HUES48 (cell line): Measurements from ENCODE around the gene SH2D2A.
"Not testable (repeated sequence)": the region's sequence is repeated elsewhere in the genome, so short reads cannot be mapped to it uniquely, and the experiment has no call there.

ENCODE experiments used
- H3K27ac ChIP-seq: one replicate; pipeline ENCODE4 v1.7.0; 2013; ENCODE audit warnings: low read depth, low read length, inconsistent platforms
- H3K27me3 ChIP-seq: 2 replicates; pipeline ENCODE4 v1.6.1; 2013; ENCODE audit warnings: mild to moderate bottlenecking, low read length; ENCODE audit not compliant: control insufficient read depth, insufficient read depth
- H3K36me3 ChIP-seq: 2 replicates; pipeline ENCODE4 v1.6.1; 2013; ENCODE audit warnings: low read length; ENCODE audit not compliant: control insufficient read depth, insufficient read depth
- H3K4me1 ChIP-seq: 2 replicates; pipeline ENCODE4 v1.6.1; 2013; ENCODE audit warnings: mild to moderate bottlenecking, low read length; ENCODE audit not compliant: control insufficient read depth, insufficient read depth
- H3K4me3 ChIP-seq: 2 replicates; pipeline ENCODE4 v1.5.1; 2013; ENCODE audit warnings: mild to moderate bottlenecking, low read depth, low read length
- H3K9ac ChIP-seq: 2 replicates; pipeline ENCODE4 v1.6.1; 2013; ENCODE audit warnings: mild to moderate bottlenecking, low read depth, low read length, moderate library complexity
- H3K9me3 ChIP-seq: 2 replicates; pipeline ENCODE4 v1.6.1; 2013; ENCODE audit warnings: low read length; ENCODE audit not compliant: control insufficient read depth, insufficient read depth

SH2D2A gene

DNA sequence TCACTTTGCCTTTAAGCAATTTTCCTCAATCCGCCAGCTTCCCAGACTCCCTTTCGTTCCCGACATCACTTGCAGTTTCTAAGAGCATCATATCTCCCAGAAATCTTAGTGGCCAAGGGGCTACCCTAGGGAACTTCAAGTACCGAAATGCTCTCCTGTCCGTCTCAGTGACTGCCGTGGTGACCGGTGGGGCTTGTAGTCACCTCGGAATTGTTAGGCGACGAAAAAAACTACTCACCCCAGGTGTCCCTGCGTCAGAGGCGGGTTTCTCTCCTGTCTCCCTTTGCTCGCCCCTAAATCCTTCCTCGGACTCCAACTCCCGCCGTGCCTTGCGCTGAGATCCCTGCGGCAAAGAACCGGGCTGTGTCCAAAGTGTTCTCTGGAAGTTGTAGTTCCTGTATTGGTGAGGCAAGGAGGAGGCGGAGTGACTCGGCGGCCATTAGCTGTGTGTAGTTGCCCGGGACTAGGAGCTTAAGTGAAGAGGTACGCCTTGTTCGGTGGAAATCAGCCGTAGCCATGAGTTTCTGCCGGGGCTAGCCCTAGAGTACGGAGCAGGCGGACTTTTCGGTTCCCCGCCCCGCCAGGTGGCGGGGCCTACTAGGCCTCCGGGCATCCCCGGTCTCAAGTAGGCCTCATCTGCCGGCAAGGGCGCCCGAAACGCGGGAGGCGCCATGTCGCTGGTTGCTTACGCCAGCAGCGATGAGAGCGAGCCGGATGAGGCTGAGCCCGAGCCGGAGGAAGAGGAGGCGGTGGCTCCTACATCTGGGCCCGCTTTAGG lies 49.4 kb downstream of the SH2D2A start, which contains the start of gene PRCC:
Gene PRCC (plus strand): TSS at position 435 of the 778 bp plus-strand sequence. CDS start 237 bp downstream, at position 672.
- Histone ChIP-seq H3K27ac (peak within 1 kb of the TSS; percentile 91), H3K27me3 (no peaks in the 10 kb centered on the region), H3K4me1 (peaks cover 21% of the 10 kb centered on the region), H3K4me3 (peak within 1 kb of the TSS; percentile 92), H3K9me3 (no peaks in the 10 kb centered on the region), H3K9ac (peak within 1 kb of the TSS; percentile 95), H3K36me3 (peaks cover 19% of the 10 kb centered on the region)

DNA sequence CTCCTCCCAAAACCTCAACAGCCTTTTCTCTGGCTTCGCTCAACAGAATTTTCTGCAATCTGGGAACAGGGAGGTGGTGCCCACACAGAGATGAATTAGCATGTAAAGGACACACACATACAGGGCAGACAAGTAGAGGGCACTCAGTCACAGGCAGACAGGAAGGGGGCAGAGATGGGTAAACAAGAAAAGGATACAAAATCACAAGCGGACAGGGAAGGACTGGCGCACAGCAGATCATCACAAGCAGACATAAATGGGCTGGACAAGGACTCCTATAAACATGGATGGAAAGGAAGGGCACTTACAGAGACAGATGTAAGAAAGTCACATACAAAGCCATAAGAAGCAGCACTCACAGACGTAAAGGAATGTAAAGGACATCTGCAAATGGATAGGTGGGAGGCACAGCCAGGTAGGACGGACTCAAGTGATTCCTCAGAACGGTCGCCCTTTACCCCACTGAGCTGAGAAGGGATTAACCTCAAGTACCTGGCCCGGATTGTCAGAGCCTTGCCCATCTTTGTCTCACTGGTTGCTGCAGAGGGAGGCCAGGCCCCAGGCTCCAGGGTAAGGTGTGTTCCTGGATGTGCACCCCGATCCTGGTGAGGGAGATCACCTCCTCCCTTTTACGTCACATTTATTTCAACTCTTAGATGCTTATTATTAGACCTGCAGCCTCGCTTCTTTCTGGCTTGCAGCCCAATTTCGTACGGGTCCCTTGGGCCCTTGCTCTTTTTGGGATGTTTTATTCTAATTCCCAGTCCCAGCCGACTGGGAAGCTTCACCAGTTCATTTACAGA lies 50.1 kb downstream of the SH2D2A start:
- Histone ChIP-seq H3K27me3 (no peaks in the 10 kb centered on the region), H3K4me1 (peaks cover 21% of the 10 kb centered on the region), H3K9me3 (no peaks in the 10 kb centered on the region), H3K9ac (peak overlapping the region; percentile 60), H3K27ac (peak overlapping the region; percentile 63), H3K36me3 (peaks cover 17% of the 10 kb centered on the region), H3K4me3 (peak overlapping the region; percentile 74)

DNA sequence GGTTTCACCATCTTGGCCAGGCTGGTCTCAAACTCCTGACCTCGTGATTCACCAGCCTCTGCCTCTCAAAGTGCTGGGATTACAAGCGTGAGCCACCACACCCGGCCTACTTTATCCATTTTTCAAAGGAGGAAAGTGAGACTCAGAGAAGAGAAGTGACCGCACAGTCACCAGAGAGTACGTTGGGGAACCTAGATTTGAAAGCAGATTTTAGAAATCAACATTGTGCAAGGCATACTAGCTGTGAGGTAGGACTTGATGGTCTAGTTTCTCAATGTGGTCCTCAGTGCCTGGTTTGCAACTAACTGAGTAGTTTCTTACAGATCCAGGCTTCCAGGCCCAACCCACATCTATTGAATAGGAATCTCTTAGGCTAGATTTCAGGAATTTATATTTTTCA lies 51.0 kb downstream of the SH2D2A start:
- H3K9ac ChIP-seq = no peak overlapping the region
- H3K36me3 ChIP-seq = peaks cover 8% of the 10 kb centered on the region
- peaks cover 21% of the 10 kb centered on the region for H3K4me1 ChIP-seq
- H3K4me3 ChIP-seq = no peak overlapping the region
- no peaks in the 10 kb centered on the region for H3K9me3 ChIP-seq
- H3K27ac ChIP-seq = no peak overlapping the region
- no peaks in the 10 kb centered on the region for H3K27me3 ChIP-seq

DNA sequence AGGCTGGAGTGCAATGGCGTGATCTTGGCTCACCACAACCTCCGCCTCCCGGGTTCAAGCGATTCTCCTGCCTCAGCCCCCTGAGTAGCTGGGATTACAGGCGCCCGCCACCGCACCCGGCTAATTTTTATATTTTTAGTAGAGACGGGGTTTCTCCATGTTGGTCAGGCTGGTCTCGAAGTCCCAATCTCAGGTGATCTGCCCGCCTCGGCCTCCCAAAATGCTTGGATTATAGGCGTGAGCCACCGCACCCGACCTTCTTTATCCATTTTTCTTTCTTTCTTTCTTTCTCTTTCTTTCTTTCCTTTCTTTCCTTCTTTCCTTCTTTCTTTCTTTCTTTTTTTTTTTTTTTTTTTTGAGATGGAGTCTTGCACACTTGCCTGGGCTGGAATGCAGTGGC lies 51.5 kb downstream of the SH2D2A start:
- H3K36me3 ChIP-seq, H3K4me3 ChIP-seq, H3K9me3 ChIP-seq, H3K9ac ChIP-seq, H3K27me3 ChIP-seq, H3K27ac ChIP-seq: not testable (repeated sequence)
- H3K4me1 ChIP-seq = peaks cover 21% of the 10 kb centered on the region

DNA sequence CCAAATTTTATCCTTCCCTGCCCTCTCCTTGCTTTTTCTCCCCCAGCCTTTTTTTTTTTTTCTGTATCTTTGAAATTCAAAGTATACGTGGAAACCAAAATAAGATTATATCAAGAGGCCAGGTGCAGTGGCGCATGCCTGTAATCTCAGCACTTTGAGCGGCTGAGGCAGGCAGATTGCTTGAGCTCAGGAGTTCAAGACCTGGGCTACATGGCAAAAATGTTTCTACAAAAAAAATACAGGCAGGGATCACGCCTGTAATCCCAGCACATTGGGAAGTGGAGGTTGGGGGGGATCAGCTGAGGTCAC lies 55.9 kb downstream of the SH2D2A start:
- Histone ChIP-seq H3K9ac (no peak overlapping the region), H3K4me3 (no peak overlapping the region), H3K9me3 (no peaks in the 10 kb centered on the region), H3K4me1 (peaks cover 2% of the 10 kb centered on the region; the same call in 1 of the 2 replicates), H3K27ac (no peak overlapping the region), H3K36me3 (no peaks in the 10 kb centered on the region), H3K27me3 (no peaks in the 10 kb centered on the region)

DNA sequence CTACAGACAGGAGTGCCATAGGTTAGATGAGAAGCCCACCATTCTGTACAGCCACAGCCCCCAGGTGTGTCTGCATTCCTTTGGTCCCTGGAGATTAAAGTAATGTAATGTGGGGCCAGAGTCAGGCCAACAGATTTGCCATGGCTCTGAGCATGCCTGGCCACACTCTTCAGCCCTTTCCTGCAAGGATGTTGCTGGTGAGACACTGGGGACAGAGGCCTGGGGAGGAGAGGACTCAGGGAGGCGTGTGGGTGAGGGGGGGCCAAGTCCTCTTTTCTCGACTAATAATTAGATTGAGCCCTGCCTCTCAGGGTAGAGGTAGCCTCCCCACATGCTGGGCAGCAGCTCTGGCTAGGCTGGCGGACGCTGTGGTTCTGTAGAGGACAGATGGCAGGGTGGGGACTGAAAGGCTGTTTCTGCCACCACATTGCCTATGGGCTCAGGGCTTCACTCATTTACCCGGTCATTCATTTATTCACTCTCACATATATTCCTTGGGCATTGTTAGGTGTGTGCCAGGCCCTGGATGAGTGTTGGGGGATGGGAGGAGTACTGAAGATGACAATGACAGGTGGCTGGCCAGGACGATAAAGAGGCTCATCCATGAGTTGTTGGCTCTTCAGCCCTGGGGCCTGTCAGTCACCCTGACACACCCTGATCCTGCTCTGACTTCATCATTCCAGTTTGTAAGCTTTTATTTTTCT lies 56.4 kb downstream of the SH2D2A start:
- no peaks in the 10 kb centered on the region; the same call in 1 of the 2 replicates for H3K4me1 ChIP-seq
- no peak overlapping the region for H3K27ac ChIP-seq
- no peak overlapping the region for H3K4me3 ChIP-seq
- H3K27me3 ChIP-seq = no peaks in the 10 kb centered on the region
- no peaks in the 10 kb centered on the region for H3K36me3 ChIP-seq
- H3K9me3 ChIP-seq = no peaks in the 10 kb centered on the region
- H3K9ac ChIP-seq = no peak overlapping the region

DNA sequence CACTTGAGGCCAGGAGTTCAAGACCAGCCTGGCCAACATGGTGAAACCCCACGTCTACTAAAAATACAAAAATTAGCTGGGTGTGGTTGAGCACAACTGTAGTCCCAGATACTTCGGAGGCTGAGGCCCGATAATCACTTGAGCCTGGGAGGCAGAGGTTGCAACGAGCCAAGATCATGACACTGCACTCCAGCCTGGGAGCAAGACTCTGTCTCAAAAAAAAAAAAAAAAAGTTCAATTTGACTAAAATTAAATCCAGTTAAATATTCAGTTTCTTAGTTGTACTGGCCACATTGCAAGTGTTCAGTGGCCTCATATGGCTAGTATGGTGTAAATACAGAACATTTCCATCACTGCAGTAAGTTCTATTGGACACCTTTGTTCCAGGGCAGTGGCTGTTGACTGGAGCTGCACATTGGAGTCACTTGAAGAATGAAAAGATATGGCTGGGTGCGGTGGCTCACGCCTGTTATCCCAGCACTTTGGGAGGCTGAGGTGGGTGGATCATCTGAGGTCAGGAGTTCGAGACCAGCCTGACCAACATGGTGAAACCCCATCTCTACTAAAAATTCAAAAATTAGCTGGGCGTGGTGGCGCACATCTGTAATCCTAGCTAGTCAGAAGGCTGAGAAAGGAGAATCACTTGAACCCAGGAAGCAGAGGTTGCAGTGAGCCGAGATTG lies 58.9 kb downstream of the SH2D2A start:
- H3K9me3 ChIP-seq, H3K27ac ChIP-seq, H3K9ac ChIP-seq, H3K27me3 ChIP-seq, H3K4me3 ChIP-seq, H3K4me1 ChIP-seq, H3K36me3 ChIP-seq: not testable (repeated sequence)

DNA sequence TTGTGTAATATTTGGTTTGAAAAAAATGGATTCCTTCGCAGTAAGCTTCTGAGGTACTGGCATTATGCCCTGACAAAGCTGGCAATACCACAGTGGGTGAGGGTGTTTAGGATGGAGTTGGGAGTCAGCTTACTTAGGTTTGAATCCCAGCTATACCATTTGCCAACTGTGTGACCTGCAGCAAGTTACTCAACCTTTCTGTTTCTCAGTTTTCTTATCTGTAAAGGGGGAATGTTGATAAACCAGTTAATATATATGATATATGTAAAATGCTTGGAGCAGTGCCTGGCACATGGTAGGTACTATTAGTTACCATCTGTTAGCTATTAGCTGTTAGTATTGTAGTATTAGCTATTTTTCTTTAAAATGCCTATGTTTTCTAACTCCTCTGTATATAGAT lies 60.3 kb downstream of the SH2D2A start:
- H3K9me3 ChIP-seq = no peaks in the 10 kb centered on the region
- peaks cover 9% of the 10 kb centered on the region for H3K4me1 ChIP-seq
- no peaks in the 10 kb centered on the region for H3K36me3 ChIP-seq
- H3K4me3 ChIP-seq = no peak overlapping the region
- no peak overlapping the region for H3K27ac ChIP-seq
- no peaks in the 10 kb centered on the region for H3K27me3 ChIP-seq
- no peak overlapping the region for H3K9ac ChIP-seq
